ENCODE results near the gene AP2B1. TPM values are rescaled to one million over a fixed set of nuclear protein-coding genes. Genes with fewer than 3 reads are reported as not detected.

AP2B1 gene
- 100 to 1,000 TPM; 124 to 141 (median 126) TPM for polyA plus RNA-seq (ENCODE audit: insufficient read length in 3 of 3)
- long read RNA-seq, donor 1, full-length matches to known transcripts = 6 of 27 reads
- long read RNA-seq, donor 1, partial matches to known transcripts = 21 of 27 reads
- long read RNA-seq, donor 1, other reads (novel, unspliced or antisense) = 0 of 27 reads
- long read RNA-seq, donor 2 = 0 reads
- long read RNA-seq, donor 3, full-length matches to known transcripts = 8 of 17 reads
- long read RNA-seq, donor 3, partial matches to known transcripts = 9 of 17 reads
- long read RNA-seq, donor 3, other reads (novel, unspliced or antisense) = 0 of 17 reads
- long read RNA-seq, donor 4, full-length matches to known transcripts = 2 of 2 reads
- long read RNA-seq, donor 4, partial matches to known transcripts = 0 of 2 reads
- long read RNA-seq, donor 4, other reads (novel, unspliced or antisense) = 0 of 2 reads
- long read RNA-seq, donor 5 = 0 reads
- long read RNA-seq, donor 6, full-length matches to known transcripts = 5 of 42 reads
- long read RNA-seq, donor 6, partial matches to known transcripts = 37 of 42 reads
- long read RNA-seq, donor 6, other reads (novel, unspliced or antisense) = 0 of 42 reads
- long read RNA-seq, donor 7, partial matches to known transcripts = 12 of 13 reads
- long read RNA-seq, donor 7, other reads (novel, unspliced or antisense) = 0 of 13 reads
- long read RNA-seq, donor 8 = 0 reads
- long read RNA-seq, donor 9, full-length matches to known transcripts = 4 of 10 reads
- long read RNA-seq, donor 9, partial matches to known transcripts = 6 of 10 reads
- long read RNA-seq, donor 9, other reads (novel, unspliced or antisense) = 0 of 10 reads
- long read RNA-seq, donor 10, full-length matches to known transcripts = 2 of 9 reads
- long read RNA-seq, donor 10, partial matches to known transcripts = 7 of 9 reads
- long read RNA-seq, donor 10, other reads (novel, unspliced or antisense) = 0 of 9 reads
- long read RNA-seq, donor 11 = 0 reads
- long read RNA-seq, donor 12, partial matches to known transcripts = 0 of 1 reads
- long read RNA-seq, donor 12, other reads (novel, unspliced or antisense) = 0 of 1 reads
- long read RNA-seq, donor 13 = 0 reads
- long read RNA-seq, donor 14, partial matches to known transcripts = 0 of 1 reads
- long read RNA-seq, donor 14, other reads (novel, unspliced or antisense) = 0 of 1 reads
- long read RNA-seq, donor 15, partial matches to known transcripts = 0 of 1 reads
- long read RNA-seq, donor 15, other reads (novel, unspliced or antisense) = 0 of 1 reads
- long read RNA-seq, donor 16, full-length matches to known transcripts = 10 of 31 reads
- long read RNA-seq, donor 16, partial matches to known transcripts = 21 of 31 reads
- long read RNA-seq, donor 16, other reads (novel, unspliced or antisense) = 0 of 31 reads

GRCh38 chr17:35587074-35587961, at the start of gene AP2B1:
AP2B1 (plus strand) TSS chr17:35587322; CDS start chr17:35594031, 6,709 bp downstream.
- DNase-seq (ENCODE audit: extremely low read depth in 1 of 11, low read depth in 9 of 11, low spot score in 4 of 11) = peak; percentile 93 to 99 (median 96)

- no peak for DNase-seq (ENCODE audit: extremely low read depth in 1 of 11, low read depth in 9 of 11, low spot score in 4 of 11)
These were observed 49.5 kb upstream of the AP2B1 start, which contains the start of gene SLFN12L for GRCh38 chr17:35537601-35538141. SLFN12L (minus strand) TSS chr17:35537678; CDS start chr17:35522364, 15,314 bp downstream.

GRCh38 chr17:35539659-35540026, 47.5 kb upstream of the AP2B1 start:
- no peak for DNase-seq (ENCODE audit: extremely low read depth in 1 of 11, low read depth in 9 of 11, low spot score in 4 of 11)

GRCh38 chr17:35540589-35541404, 46.3 kb upstream of the AP2B1 start:
- DNase-seq (ENCODE audit: extremely low read depth in 1 of 11, low read depth in 9 of 11, low spot score in 4 of 11) = peak in 2 of 11 donors; percentile 8 to 16

- DNase-seq (ENCODE audit: extremely low read depth in 1 of 11, low read depth in 9 of 11, low spot score in 4 of 11) = no peak
These were observed 45.7 kb upstream of the AP2B1 start for GRCh38 chr17:35541434-35541833.

GRCh38 chr17:35542990-35543389, 44.1 kb upstream of the AP2B1 start:
- no peak for DNase-seq (ENCODE audit: extremely low read depth in 1 of 11, low read depth in 9 of 11, low spot score in 4 of 11)

- DNase-seq (ENCODE audit: extremely low read depth in 1 of 11, low read depth in 9 of 11, low spot score in 4 of 11) = no peak
These were observed 43.3 kb upstream of the AP2B1 start for GRCh38 chr17:35543856-35544255.

- DNase-seq (ENCODE audit: extremely low read depth in 1 of 11, low read depth in 9 of 11, low spot score in 4 of 11) = no peak
These were observed 42.0 kb upstream of the AP2B1 start for GRCh38 chr17:35545150-35545549.

GRCh38 chr17:35546487-35546886, 40.6 kb upstream of the AP2B1 start:
- DNase-seq (ENCODE audit: extremely low read depth in 1 of 11, low read depth in 9 of 11, low spot score in 4 of 11) = no peak

GRCh38 chr17:35548208-35548810, 38.8 kb upstream of the AP2B1 start:
- DNase-seq (ENCODE audit: extremely low read depth in 1 of 11, low read depth in 9 of 11, low spot score in 4 of 11) = no peak

GRCh38 chr17:35548978-35549377, 38.1 kb upstream of the AP2B1 start:
- DNase-seq (ENCODE audit: extremely low read depth in 1 of 11, low read depth in 9 of 11, low spot score in 4 of 11) = no peak

- no peak for DNase-seq (ENCODE audit: extremely low read depth in 1 of 11, low read depth in 9 of 11, low spot score in 4 of 11)
These were observed 33.8 kb upstream of the AP2B1 start for GRCh38 chr17:35553310-35553709.

- DNase-seq (ENCODE audit: extremely low read depth in 1 of 11, low read depth in 9 of 11, low spot score in 4 of 11) = no peak
These were observed 32.5 kb upstream of the AP2B1 start for GRCh38 chr17:35554668-35555067.

- no peak for DNase-seq (ENCODE audit: extremely low read depth in 1 of 11, low read depth in 9 of 11, low spot score in 4 of 11)
These were observed 31.4 kb upstream of the AP2B1 start for GRCh38 chr17:35555691-35556090.

GRCh38 chr17:35557353-35557752, 29.8 kb upstream of the AP2B1 start:
- no peak for DNase-seq (ENCODE audit: extremely low read depth in 1 of 11, low read depth in 9 of 11, low spot score in 4 of 11)

- DNase-seq (ENCODE audit: extremely low read depth in 1 of 11, low read depth in 9 of 11, low spot score in 4 of 11) = no peak
These were observed 27.5 kb upstream of the AP2B1 start for GRCh38 chr17:35559495-35560210.
